ENCODE results near the gene LZTS3.

DNA sequence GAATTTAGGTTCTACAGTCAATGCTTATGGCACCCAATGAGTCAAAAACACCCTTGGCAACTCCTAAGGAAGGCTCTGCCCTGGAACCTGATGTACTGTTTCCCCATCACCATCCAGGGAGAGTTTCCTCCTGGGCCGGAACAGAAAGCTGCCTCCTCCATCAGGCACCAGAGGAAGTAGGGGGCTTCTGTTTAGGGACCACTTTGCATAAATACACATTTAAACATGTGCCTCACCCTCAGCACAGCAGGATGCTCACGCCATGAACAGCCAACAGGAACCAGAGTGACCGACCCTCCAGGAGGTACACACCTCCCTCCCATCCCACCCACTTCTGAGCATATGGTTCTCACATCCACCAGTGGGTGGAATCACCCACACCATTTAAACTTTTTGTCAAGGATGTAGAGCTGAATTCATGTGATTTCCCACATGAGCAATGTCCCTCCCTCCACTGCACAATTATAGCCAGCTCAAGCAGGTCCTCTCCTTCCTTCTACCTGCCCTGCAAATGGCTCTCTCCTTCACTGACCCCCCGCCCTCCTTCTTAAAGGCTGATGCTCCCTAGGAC is 16.3 kb upstream of the LZTS3 start:
- no peak for TF ChIP-seq YY1 (tag by site-specific recombination; IDR thresholded peaks at IDR 0.05)
- TF ChIP-seq ZNF274 (IDR thresholded peaks at IDR 0.05; ENCODE audit: low read length) = no peak
- TF ChIP-seq ZNF274 (tag by site-specific recombination; IDR thresholded peaks at IDR 0.05; ENCODE audit: borderline replicate concordance) = no peak
- no peak for TF ChIP-seq ZNF16 (tag by site-specific recombination; IDR thresholded peaks at IDR 0.05; ENCODE audit: low read depth)
- TF ChIP-seq ZNF404 (tag by site-specific recombination; IDR thresholded peaks at IDR 0.05) = no peak
- no peak for TF ChIP-seq CTCF (tag by site-specific recombination; IDR thresholded peaks at IDR 0.05)
- TF ChIP-seq ZNF639 (tag by site-specific recombination; IDR thresholded peaks at IDR 0.05) = no peak
- no peak for TF ChIP-seq PBX3 (CRISPR knock-in tag; IDR thresholded peaks at IDR 0.05)
- TF ChIP-seq ZBTB1 (tag by site-specific recombination; IDR thresholded peaks at IDR 0.05) = no peak
- TF ChIP-seq, protein P1, sequence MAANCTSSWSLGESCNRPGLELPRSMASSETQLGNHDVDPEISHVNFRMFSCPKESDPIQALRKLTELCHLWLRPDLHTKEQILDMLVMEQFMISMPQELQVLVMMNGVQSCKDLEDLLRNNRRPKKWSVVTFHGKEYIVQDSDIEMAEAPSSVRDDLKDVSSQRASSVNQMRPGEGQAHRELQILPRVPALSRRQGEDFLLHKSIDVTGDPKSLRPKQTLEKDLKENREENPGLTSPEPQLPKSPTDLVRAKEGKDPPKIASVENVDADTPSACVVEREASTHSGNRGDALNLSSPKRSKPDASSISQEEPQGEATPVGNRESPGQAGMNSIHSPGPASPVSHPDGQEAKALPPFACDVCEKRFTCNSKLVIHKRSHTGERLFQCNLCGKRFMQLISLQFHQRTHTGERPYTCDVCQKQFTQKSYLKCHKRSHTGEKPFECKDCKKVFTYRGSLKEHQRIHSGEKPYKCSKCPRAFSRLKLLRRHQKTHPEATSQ (tag by site-specific recombination; IDR thresholded peaks at IDR 0.05) = no peak
- no peak for TF ChIP-seq HOXA7 (CRISPR knock-in tag; IDR thresholded peaks at IDR 0.05; ENCODE audit: borderline replicate concordance)
- TF ChIP-seq, protein P2, sequence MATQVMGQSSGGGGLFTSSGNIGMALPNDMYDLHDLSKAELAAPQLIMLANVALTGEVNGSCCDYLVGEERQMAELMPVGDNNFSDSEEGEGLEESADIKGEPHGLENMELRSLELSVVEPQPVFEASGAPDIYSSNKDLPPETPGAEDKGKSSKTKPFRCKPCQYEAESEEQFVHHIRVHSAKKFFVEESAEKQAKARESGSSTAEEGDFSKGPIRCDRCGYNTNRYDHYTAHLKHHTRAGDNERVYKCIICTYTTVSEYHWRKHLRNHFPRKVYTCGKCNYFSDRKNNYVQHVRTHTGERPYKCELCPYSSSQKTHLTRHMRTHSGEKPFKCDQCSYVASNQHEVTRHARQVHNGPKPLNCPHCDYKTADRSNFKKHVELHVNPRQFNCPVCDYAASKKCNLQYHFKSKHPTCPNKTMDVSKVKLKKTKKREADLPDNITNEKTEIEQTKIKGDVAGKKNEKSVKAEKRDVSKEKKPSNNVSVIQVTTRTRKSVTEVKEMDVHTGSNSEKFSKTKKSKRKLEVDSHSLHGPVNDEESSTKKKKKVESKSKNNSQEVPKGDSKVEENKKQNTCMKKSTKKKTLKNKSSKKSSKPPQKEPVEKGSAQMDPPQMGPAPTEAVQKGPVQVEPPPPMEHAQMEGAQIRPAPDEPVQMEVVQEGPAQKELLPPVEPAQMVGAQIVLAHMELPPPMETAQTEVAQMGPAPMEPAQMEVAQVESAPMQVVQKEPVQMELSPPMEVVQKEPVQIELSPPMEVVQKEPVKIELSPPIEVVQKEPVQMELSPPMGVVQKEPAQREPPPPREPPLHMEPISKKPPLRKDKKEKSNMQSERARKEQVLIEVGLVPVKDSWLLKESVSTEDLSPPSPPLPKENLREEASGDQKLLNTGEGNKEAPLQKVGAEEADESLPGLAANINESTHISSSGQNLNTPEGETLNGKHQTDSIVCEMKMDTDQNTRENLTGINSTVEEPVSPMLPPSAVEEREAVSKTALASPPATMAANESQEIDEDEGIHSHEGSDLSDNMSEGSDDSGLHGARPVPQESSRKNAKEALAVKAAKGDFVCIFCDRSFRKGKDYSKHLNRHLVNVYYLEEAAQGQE (tag by site-specific recombination; IDR thresholded peaks at IDR 0.05) = no peak
- TF ChIP-seq ZNF785 (tag by site-specific recombination; IDR thresholded peaks at IDR 0.05) = no peak
